ENCODE data around the gene CDC42EP4. TPM values are rescaled to one million over a fixed set of nuclear protein-coding genes. Genes with fewer than 3 reads are reported as not detected.

CDC42EP4 gene, protein sequence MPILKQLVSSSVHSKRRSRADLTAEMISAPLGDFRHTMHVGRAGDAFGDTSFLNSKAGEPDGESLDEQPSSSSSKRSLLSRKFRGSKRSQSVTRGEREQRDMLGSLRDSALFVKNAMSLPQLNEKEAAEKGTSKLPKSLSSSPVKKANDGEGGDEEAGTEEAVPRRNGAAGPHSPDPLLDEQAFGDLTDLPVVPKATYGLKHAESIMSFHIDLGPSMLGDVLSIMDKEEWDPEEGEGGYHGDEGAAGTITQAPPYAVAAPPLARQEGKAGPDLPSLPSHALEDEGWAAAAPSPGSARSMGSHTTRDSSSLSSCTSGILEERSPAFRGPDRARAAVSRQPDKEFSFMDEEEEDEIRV
- 29.8 and 30.9 TPM in 2 replicates for total RNA-seq (2014; rRNA removed; shearing (Covaris generic))

DNA sequence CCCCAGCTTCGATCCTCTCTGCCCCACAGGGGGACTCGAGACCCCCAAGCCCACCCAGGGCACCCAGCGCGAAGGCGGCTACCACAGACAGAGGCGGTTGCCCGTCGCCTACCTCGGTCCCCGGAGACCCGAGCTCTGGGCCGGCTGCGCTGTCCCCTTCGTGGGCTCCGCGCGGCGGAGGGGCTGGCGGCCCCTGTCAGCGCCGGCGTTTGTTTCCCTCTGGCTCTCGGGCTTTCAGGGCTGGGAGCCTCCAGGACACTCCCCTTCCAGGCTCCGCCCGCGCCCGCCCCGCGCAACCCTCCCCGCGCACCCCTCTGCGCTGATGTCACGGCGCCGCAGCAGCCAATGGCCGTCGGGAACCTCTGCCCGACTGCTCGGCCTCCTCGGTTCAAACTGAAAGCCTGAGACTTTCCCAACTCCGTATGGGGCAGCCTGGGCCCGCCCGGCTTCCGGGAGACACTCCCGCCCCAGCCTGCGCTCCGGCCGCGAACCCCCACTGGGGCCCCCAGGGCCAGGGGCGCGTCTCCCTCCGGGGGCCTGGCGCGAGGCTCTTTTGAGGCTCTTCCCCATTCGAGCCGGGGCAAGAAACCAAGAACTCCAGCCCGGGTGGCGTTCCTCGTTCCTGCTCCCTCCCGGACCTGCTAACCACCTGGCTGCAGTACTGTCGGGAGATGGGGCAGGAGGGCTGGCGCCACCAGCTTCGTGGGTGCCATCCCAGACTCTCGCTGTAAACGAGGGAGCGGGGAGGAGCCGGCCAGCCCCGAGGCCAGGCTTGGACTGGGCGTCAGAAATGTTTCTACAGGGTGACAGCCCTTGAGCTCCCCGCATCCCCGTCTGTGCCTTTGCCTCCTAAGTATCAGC, at the start of gene CDC42EP4:
Gene CDC42EP4, minus strand, starts transcription at position 221 of the 861 bp plus-strand sequence. CDS start 25,501 bp downstream, outside the sequence.
- peak; percentile 94 for DNase-seq (ENCODE audit: low spot score)

DNA sequence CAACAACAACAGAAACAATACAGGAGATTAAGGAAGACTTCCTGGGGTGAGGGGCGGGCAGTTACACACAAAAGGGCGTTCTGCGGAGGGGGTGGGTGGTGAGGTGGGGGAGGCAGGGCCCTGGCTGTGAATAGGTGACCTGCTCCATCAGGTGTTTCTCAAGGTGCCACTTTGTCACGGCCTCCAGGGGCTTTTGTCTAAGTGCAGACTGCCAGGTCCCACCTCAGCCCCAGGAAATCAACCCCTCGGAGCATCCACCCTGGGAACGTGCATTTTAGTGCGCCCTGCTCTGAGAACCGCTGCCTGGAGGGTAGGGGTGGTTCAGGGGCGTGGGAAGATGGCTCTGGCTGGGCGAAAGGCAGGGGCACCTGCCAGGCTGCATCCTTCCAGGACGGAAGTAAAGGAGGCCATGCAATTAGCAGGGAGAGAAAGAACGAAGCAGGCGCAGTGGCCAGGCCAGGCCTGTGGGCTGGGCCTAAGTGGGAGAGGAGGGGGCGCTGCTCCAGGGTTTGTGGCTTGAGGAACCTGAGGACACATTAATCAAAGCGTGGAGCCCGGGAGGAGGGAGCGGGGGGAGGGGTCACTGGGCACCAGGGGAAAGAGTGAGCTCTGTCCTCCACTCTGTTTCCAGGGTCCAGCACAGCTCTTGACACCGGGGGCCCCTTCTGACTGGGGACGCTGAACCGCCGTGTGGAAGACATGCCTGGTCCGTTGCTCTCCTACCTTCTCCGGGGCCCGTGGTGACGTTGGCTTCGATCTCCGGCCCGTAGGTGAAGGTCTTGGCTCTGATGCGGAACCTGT, 49.4 kb upstream of the CDC42EP4 start:
- no peak for DNase-seq (ENCODE audit: low spot score)

DNA sequence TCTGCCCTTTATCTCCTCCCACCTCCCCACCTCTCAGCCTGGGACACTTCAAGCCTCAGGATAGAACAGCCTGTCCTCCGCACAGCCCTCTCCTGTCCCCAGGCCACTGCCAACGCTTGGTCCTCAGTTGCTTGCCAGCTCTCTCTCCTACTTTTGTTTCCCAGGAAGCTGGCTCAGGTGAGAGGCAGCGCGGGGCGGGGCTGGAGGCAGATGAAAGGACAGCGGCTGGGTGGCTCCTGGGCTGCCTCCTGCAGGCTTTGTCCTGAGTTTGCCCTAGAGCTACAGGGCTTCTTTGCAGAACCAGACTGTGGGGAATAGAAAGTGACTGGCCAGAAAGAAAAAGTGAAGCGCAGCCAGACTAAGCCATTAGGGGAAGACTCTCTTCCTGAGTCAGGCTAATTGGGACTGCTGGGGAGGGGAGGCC, 48.2 kb upstream of the CDC42EP4 start:
- DNase-seq (ENCODE audit: low spot score): no peak

DNA sequence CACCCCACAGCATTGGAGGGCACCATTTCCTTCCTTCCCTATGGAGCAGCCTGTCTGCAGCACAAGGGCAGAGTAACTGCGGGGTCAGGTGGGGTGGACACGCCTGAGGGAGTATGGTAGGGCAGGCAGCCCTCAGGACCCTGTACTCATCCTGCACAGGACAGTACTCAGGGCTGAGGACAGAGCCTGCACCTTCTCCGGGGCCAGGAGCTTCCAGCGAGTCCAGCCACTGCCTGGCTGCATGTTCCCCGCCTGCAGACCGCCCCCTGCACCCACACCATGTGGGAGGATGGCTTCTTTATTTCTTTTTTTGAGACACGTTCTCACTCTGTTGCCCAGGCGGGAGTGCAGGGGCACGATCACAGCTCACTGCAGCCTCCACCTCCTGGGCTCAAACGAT, 47.6 kb upstream of the CDC42EP4 start:
- no peak for DNase-seq (ENCODE audit: low spot score)

DNA sequence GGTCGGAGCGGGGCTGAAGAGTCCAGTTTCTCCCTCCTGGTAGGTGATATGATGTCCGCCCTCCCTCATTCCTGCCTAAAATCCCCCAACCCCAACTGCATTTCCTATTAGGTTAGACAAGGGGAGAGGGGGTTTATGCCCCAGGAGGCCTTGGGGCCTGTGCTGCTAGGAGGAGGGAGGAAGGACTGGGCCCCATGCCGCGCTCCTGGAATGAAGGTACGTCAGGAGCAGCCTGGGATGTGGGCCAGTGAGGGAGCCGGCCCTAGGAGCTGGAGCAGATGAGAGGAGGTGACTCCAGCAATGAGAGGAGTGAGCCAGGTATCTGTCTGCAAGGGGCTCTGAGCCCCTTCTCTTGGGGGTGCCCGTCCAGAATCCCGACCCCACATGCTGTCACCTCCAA, 46.9 kb upstream of the CDC42EP4 start:
- DNase-seq (ENCODE audit: low spot score): no peak

DNA sequence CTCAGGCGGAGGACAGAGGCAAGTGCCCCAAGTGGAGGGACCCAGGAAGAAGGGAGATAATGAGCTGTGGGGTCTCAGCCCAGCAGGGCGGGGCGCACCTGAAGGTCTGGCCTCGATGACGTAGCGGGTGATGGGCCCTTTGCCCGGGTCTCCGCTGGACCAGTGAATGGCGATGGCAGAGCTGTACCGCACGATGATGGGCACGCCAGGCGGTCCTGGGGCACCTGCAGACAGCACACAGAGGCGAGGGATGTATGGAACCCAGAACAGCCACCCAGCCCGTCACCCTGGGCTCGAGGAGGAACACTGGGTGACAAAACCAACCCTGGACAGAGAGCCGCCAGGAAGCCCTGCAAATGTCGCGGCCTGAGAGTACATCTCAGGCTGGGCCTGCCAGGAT, 46.2 kb upstream of the CDC42EP4 start:
- DNase-seq (ENCODE audit: low spot score): no peak

DNA sequence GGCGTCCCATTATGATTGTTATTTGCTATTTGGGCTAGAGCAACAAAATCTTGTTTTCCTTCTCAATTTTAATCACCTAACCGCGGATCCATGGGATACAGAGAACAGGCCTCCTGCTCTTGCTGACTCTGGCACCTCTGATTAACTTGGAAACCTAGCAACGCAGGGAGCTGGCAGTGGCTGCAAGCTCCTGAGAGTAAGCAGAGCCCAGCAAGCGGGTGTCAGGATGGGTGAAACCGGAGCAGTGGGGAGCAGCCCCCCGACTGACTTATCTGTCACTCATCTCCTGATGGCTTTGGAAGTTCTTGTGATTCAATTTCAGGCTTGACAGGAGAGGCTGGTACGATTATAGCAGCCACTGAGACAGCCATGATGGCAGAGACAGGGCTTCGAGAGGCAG, 45.5 kb upstream of the CDC42EP4 start:
- DNase-seq (ENCODE audit: low spot score): no peak

DNA sequence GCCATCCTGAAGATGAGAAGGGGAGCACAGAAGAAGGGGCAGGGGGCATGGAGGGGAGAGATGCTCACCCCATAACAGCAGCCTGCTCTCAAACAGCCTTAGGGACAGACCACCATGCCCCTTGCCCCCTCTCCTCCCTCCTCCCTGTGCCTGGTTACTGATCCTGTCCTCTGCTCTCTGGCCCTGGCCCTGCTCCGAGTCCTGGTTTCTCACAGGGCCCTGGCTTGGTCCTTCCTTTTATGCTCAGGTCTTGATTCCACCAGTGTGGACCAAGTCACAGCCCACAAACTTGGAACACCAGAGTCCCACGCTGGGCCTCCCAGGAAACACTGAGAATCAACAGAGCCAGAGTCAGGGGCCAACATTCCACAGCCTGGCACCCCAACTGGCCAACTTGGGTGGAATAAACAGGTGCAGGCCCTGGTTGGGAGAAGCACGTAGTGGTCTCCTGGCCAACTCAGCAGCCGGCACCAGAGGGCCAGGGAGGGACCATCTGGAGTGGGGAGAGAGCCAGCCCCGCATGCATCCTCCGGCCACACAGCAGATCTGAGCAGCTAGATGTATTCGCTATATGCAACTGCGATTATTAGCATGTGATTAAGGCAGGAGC, 44.9 kb upstream of the CDC42EP4 start:
- DNase-seq (ENCODE audit: low spot score): no peak

DNA sequence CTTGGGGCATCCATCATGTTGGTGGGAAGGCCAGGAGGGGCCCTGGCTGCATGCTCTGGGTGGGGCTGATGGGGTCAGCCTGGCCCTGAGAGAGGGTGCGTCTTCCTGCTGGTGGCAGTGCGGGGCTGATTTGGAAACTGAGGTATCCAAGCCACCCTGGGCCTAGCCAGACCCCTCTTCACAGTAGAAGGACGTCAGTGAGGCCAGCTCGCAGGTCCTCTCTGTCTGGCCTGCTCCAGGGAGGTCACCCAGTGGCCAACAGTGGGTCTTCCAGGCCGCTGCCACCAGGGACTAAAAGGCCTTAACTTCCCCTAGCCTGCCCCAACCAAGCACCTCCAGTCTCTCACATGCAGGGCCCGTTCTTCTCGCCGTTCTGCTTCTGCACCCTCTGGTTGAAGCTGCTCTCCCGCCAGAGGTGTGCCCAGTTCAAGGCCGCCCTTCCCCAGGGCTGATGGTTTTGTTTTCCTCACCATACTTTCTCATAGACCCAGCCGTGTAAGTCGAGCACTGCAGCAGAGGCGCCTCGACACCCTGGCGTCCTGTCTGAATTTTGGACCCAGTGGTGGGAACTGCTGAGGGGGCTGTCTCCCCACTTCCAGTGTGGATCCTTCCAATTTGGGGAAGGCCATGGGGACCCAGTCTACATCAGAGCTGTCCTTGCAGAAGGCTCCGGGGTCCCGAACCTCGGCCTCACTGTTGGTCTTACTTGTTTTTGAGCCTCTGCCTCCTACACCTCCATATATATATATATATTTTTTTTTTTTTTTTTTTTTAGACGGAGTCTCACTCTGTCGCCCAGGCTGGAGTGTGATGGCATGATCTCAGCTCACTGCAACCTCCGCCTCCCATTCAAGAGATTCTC, 42.9 kb upstream of the CDC42EP4 start:
- DNase-seq (ENCODE audit: low spot score): no peak

DNA sequence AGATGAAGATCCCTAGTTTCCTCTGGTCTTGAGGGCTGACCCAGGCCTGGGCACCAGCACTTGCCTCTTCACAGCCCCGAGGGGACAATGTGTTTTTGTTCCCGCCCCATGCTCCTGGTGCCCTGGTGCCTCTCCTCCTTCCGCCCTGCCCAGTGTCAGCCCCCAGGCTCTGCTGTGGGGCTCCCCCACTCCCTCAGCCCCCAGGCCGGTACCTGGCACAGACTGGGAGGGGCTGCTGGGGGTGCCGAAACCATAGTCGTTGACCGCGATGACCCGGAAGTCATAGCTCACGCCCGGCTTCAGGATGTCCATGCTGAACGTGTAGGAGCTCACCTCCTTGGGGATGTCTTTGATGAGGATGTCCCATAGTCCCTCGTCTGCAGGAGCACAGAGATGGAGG, 40.5 kb upstream of the CDC42EP4 start:
- no peak for DNase-seq (ENCODE audit: low spot score)

DNA sequence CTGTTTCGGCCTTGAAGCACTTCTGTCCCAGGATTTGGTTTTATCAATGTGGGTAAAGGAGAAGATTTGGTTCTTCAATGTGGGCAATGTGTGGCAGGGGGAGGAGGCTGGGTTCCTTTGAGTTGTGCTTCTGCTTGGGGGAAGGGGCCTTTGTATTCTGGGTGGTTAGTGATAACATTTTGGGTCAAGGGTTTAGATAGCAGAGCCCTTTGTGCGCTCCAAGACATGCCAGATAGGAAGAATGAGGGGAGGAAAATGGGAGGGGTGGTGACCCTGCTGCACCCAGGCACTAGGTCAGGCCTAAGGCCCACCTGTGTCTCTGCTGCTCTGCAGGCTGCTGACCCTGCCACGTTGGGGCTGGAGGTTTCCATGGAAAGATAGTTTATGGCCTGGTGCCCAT, 40.0 kb upstream of the CDC42EP4 start:
- no peak for DNase-seq (ENCODE audit: low spot score)

DNA sequence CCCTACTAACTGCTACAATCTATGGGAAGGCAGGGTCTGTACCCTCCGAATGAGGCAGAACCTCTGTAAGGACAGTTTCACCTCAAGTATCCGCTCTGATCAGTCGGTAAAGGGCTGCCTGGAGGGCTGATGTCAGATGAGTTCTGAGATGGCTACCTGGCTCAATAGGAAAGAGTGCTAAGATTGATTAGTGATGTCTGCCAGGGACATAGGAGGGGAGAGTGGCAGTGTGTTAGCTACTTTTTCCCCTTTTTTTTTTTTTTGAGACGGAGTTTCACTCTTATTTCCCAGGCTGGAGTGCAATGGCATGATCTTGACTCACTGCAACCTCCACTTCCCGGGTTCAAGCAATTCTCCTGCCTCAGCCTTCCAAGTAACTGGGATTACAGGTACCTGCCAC, 39.1 kb upstream of the CDC42EP4 start:
- DNase-seq (ENCODE audit: low spot score): no peak

DNA sequence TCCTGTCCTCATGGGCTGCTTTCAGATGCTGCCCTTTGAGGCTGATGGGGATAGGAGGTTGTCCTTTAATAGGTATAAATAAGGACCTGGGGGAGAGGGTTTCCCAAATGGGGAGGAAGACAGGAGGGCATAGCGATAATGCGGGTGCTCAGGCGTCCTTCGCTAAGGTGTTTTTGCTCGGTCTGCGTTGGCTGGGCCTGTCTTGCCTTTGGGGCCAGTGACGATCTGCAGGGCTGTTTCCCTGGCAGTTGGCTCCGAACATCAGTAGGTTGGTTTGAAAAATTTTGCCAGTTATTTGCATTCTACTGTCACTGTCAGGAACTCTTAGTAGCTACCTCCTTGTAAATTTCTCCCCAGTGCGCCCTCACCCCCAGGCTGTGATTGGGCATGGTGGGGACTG, 37.8 kb upstream of the CDC42EP4 start:
- DNase-seq (ENCODE audit: low spot score): no peak

DNA sequence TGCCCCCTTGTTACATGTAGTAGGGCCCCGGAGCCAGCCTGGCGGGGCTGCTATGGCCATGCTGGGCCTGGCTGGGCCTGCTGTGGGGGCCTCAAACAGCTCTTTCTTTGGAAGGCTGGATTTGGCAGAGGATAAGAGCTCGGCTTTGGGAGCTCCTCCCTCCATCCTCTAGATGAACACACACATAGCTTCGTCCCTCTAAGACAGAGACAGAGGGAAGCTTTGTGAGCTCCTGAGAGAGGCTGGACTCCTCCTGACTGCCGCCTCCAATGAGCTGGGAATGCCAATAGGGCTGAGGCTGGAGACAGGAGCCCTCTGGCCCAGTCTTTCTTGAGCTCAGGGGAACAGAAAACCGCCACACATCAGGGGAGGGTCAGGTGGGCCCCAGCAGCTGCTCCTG, 37.3 kb upstream of the CDC42EP4 start:
- DNase-seq (ENCODE audit: low spot score): no peak

DNA sequence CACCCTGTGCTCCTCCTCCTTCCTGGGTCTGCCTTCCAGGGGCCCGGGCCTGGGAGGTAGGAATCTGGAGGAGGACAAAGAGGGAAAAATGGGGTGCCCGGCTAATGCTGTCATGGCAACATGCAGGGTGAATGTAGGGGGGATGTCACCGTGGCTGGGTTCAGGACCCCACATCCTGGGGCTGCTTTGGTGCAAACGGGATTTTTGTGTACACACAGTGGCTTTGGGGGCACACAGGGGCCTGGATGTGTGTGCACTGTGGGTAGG, 37.0 kb upstream of the CDC42EP4 start:
- no peak for DNase-seq (ENCODE audit: low spot score)

DNA sequence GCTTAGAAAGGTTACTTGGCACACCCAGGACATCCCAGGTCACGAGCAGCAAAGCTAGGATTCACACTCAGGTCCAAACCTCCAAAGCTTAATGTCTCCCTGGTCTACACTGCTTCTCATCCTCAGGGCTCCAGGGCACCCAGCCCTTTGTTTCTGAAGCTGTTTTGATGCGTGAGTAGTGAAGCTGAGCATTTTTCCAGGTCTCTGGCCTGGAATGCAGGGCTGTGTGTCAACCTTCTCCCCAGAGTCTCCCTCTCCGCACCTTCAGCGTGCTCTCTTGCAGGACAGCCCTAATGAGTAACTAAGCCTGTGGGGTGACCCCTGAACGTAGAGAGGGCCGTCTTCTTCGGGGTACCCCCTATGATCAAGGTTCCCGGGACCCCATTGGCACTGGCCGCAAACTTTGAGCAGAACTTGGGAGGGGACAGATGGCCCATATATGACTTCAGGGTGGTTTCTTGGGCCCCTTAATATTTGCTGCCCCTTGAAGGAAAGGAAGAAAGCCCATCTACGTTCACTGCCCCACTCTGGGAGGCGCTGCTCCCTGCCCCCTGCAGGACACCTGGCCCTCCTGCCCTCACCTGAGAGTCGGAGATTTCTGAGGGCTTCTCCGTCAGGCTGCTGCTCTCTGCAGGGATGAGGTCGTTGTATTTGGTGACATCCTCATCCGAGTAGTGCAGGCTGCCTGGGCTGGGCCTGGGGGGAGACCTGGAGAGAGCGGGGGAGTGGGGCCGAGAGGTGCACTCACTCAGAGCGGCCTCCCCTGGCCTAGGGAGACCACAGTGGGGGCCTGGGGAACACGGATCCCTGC, 36.4 kb upstream of the CDC42EP4 start:
- DNase-seq (ENCODE audit: low spot score): no peak

DNA sequence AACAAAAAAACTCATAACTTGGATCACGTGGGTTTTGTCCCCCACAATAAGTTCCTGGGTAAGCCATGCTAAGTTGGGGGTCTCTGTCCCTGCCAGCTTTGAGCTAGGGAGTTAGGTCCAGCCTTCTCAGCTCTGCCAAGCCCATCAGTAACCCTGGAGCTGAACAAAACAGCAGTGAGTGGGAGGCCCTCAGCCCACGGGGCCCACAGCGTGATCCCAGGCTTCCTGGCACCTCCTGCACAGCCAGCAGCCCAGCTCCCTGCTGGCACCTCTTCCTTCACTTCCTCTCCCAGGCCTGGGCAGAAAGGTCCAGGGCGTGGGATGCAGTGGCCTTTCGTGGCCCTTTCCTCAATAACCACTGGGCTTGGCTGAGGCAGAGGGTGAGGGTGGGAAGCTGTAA, 35.5 kb upstream of the CDC42EP4 start:
- DNase-seq (ENCODE audit: low spot score): no peak

DNA sequence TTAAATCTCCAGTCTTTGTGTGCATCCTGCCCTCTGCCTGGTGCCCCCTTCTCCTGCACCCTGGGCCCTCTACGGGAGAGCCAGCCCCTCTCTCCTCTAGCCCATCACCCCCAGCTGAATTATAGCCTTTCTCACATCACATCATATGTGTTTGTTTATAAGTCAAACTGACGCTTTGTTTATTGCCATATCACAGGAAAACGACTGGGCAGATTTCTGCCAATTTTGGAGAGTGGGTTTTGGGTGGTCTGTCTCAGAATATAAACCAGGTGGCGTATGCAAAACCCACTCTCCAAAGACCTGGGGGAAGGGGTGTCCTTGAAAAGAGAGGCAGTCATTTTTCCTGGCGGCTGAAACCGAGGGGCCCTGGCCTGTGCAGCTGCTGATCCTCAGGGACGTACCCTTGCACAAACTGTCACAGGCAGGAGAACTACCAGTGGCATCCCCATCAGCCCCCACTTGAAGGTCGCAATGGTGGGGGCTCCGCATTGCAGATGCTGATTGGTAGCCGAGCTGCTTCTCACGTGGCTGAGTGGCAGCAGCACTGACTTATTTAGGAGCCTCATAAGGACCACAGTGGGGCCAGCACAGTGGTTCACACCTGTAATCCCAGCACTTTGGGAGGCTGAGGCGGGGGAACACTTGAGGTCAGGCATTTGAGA, 34.8 kb upstream of the CDC42EP4 start:
- no peak for DNase-seq (ENCODE audit: low spot score)

DNA sequence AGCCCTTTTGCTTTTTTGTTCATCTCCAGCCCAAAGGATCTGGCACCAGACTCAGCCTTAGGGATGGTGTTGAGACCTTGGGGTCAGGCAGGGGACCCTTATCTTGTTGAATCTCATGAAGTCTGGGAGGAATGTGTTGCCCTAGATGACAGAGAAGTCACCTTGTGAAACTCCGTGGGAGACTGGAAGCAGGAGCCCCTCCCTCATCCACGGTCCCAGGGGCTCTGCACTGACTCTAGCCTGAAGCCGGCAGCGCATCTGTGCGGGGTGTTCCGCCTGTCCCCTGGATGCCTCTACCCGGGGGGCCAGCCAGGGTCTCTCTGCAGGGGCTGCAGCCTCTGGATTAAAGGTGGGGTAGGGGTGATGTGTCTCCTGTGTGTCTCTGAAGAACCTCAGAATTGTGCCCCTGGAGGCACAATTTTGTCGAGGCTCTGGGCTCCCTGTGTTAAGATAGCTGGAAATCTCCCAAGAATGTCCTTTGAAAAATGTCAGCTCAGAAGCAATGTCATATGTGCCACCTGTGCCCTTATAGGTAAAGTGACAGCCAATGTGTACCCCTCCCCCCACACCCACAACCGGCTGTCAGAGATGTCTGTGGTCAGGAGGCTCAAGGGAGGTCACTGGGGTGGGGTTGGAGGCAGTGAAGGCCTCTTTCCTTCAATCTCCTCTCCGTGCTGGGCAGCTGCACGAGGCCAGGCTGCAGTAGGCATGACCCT, 32.1 kb upstream of the CDC42EP4 start:
- DNase-seq (ENCODE audit: low spot score): no peak

Measured in H4 (cell line).